SKM-1 treated with dmso at 0.1 percent for 144 hours (cell line): ENCODE data around the gene SNX8.
"Not testable (repeated sequence)": the region's sequence is repeated elsewhere in the genome, so short reads cannot be mapped to it uniquely, and the experiment has no call there.

Experiments
- DNase-seq: peaks from one replicate; lab custom pipeline; 2025; ENCODE audit not compliant: unreplicated experiment; lab: John Stamatoyannopoulos, UW

SNX8 gene

DNA sequence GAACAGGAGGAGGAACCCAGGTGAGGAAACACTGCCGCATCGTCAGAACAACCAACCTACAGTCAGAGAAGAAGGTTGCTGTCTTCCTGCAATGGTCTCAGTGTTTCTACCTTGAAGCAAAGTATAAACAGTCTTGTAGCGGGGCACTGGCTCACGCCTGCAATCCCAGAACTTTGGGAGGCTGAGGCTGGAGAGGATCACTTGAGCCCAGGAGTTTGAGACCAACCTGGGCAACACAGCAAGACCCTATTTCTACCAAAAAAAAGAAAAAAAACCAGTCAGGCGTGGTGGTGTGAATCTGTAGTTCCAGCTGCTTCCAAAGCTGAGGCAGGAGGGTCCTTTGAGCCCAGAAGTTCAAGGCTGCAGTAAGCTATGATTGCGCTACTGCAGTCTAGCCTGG, 23.4 kb downstream of the SNX8 start:
- DNase-seq, result no peak

DNA sequence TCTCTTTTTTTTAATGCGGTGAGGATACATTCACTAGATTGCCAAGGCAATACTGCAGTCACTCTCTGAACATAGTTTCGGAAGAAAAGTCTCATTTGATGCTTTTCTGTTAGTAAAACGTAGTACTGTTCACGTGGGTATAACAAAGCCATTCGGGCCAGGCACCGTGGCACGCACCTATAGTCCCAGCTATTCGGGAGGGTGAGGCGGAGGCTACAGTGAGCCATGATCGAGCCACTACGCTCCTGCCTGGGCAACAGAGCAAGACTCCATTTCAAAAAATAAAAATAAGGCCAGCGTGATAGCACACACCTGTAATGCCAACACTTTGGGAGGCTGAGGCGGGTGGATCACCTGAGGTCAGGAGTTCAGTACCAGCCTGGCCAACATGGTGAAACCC, 24.6 kb downstream of the SNX8 start:
- DNase-seq, result no peak

DNA sequence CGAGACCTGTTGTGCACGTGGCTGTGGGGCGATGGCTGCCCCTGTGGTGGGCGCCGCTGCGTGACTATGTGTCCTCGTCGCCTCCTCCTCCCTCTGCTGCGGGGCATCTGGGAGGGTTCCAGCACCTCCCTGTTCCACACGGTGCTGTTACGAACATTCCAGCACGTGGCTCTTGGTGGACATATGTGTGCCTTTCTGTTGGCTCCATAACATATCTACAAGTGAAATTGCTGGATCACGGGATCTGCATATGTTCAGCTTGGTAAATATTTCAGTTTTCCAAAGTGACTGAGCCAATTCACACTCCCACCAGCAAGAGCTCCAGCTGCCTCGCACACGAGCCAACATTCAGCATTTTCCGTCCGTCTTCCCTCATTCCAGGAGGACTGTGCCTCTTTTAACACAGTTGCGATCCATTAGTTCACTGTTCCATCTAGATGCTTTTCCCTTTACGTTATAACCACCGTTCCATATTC, 25.1 kb downstream of the SNX8 start:
- no peak for DNase-seq

DNA sequence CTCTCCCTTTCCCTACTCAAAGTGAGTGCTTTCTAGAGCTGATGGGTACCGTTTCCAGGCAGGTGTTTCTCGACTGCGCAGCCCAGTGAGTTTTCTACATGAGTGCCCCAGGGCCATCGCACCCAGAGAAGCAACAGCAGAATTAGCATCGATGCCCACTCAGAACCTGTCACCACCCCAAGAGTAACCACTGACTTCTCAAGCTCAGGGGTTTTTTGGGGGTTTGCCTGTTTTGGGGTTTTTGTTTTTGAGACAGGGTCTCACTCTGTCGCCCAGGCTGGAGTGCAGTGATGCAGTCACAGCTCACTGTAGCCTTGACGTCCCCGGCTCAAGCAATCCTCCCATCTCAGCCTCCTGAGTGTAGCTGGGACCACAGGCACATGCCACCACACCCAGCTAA, 25.7 kb downstream of the SNX8 start:
- DNase-seq, result no peak

DNA sequence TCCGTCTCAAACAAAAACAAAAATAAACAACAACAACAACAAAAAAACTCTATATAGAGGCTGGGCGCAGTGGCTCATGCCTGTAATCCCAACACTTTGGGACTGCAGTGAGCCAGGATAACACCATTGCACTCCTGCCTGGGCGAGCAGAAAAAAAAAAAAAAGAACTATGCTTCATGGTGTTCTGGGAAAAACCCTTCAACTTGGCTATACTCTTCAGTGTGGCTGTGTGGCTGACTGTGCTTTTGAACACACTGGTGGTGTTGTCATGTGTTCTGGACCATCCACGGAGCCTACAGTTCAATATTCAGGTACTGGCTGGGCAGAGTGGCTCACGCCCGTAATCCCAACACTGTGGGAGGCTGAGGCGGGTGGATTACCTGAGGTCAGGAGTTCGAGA, 26.5 kb downstream of the SNX8 start:
- no peak for DNase-seq

DNA sequence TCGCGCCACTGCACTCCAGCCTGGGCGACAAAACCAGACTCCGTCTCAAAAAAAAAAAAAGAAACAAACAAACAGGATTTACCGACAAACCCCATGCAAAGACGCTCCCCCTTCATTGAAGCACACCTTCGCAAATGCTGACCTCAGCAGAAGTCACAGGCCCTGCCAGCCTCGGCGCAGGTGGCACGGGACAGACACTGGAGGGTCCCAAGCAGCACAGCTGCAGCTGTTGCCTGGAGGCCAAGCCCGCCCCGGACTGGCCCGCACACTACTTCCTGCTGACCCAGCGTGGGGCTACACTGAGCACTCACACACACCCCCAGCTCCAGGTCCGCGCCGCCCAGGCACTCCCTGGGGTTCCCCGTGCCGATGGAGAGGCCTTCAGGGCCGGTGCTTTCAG, 31.2 kb downstream of the SNX8 start:
- no peak for DNase-seq

DNA sequence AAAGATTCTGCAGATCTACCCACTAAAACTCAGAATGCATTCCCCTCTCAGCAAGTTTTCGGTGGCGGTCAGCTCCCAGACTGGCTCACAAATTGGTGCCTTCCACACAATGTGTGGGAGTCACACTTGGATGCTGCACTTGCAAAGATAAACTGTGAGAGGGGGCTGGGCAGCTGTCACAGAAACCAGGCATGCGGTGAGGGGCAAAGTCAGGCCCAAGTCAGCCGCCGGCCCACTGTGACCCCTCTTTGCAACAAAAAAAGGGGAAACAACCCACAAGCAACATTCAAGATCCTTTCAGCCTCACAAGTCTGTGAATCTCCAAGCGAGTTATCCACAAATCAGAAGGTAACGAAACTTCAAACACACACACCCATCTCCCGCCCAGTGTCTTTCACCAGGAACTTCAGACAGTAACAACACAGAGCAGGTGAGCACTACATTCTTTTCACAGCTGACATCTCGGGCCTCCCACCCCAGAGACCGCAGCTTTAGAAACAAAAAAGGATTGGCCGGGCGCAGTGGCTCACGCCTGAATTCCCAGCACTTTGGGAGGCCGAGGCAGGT, 32.0 kb downstream of the SNX8 start:
- no peak for DNase-seq

DNA sequence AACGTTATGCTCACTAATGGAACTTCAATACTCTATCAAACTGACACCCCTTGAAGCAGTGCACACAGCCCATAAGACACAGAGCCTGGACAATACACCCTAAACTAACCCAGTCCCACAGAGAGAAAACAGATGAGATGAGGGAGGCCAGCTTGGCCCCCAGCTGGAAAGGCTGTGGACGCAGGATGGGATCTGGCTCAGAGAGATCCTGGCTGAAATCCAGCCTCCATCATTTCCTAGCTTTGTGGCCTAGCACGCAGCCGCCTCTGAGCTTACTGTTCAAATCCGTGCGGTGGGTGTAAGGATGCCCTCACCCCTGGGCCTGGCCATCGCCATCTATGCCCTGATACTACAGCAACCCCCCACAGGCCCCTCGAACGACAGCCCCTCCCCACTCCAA, 32.7 kb downstream of the SNX8 start:
- no peak for DNase-seq

DNA sequence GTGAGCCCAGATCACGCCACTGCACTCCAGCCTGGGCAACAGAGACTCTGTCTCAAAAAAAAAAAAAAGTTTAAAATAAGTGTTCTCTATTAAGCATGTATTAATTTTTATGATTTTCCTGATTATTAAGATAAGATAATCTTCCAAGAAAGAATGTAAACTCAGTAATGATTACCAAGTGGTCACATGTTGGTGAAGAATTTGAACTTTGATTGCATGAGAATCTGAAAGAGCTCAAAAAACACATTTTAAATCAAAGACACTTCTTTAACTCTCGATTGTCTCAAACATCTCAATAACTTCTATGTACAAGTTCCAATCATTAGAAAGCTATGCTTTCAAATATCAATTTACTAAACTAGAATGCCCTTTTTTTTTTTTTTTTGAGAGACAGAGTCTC, 33.8 kb downstream of the SNX8 start:
- no peak for DNase-seq

DNA sequence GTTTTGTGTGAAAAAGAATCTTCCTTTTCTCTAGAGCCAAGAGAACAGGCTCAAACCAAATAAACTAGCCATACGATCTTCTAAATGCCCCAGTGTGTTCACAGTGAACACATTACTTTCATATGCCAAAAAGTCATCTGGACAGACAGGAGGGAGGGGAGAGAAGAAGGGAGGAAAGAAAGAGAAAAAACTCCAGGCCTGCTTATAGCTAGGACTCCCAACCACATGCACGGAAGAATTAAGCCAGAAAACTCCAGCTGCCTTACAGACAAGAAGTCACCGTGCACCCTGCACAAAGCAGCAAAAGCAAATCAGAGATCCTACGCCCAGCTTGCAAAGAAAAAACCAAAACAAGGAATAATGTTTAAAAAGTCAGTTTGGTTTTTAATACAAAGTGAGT, 34.3 kb downstream of the SNX8 start:
- no peak for DNase-seq

DNA sequence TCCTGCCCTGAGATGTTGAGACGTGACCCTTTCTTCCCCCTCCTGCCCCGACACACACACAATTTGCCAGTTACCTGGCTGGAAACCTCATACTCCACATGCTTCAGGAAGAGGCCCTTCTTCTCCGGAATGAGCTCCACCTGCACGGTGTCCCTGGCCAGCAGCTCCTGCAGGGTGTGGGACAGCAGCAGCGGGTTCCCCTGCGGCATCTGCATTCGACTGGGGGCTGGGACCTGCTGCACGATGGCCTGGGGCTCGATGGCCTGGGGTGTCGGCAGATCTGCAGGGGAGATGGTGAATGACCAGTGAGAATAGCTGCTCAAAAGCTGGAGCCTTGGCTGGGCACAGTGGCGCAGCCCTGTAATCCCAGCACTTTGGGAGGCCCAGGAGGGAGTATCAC, 36.2 kb downstream of the SNX8 start:
- no peak for DNase-seq

DNA sequence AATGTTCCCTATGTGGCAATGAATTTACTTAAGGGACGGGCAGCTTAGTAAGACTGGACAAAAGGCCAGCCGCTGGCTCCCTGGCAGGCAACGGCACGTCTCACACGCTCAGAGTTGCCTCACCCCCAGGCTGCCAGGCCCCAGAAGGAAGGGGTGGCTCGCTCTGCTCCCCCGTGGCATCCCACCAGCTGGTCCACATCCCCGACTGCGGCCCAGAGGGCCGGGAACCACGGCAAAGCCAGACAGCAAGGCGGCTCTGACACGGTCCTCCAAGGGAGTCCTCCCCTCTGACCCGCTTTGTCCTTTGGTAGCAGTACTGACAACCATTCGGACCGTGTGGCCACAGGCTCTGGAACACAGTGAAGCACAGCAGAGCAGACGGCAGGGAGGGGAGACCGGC, 38.1 kb downstream of the SNX8 start:
- DNase-seq, result no peak

DNA sequence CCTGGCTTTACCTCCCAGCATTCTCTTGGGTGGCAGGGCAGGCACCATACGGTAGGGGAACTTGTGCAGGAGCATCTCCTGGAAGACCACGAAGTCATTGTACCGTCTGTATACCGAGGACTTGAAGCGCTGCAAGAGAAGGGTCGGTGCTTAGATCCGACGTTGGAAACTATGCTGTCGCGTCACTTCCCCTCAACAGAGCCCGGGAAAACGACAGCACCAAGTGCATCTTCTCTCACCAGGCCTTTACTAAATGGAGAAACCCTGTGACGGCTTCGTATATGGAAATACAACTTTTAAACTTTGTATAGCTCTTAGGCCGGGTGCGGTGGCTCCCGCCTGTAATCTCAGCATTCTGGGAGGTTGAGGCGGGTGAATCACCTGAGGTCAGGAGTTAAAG, 39.1 kb downstream of the SNX8 start:
- DNase-seq, result no peak

DNA sequence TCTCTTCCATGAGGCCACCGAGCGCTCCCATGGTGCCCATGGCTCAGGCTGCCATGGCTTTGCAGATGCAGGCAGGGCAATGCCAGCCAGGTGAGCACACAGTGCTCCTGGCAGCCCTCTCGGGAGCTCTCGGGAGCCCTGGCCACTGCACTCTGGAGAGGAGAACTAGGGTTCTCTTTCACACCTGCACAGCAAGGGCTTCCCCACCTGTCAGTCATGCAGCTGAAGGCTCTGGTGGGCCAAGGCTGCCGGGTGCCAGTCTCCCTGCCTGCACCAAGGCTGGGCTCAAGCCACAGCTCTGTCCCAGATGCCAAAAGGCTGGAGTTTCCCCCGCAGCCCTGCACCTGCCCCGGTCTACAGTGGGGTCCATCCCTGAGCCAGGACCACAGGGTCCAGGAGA, 39.6 kb downstream of the SNX8 start:
- DNase-seq, result no peak

DNA sequence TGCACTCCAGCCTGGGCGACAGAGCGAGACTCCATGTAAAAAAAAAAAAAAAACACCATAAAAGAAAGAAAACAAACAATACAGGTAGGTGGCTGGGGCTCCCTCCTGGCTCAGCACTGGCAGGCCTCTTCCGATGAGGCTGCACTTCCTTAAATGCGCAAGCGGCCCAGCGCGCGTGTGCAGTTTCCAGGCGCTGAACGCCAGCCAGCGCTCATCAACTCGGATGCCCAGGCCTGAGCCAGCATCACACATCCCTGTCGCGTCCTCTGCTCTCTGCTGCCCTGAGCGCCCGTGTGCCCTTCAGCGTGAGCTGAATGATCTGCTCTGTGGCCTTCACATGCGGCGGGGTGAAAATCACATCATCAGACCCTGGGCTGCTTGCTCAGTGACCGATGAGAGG, 40.4 kb downstream of the SNX8 start:
- DNase-seq, result no peak

DNA sequence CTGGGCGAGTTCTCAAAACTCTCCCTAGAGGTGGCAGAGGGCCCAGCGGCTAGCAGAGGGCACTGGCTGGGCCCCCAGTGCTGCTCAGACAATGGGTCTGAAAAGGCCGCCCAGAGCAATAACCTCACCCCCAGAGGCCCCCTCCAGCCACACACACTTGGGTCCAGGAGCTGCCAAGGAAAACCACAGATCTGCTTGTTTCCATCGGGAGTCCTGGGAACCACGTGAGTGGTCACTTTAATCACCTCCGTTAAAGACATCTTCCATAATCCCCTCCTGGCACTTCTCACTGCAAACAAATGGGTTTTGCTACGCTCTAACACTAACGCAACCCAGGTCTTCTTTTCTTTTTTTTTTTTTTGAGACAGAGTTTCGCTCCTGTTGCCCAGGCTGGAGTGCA, 42.2 kb downstream of the SNX8 start:
- no peak for DNase-seq

DNA sequence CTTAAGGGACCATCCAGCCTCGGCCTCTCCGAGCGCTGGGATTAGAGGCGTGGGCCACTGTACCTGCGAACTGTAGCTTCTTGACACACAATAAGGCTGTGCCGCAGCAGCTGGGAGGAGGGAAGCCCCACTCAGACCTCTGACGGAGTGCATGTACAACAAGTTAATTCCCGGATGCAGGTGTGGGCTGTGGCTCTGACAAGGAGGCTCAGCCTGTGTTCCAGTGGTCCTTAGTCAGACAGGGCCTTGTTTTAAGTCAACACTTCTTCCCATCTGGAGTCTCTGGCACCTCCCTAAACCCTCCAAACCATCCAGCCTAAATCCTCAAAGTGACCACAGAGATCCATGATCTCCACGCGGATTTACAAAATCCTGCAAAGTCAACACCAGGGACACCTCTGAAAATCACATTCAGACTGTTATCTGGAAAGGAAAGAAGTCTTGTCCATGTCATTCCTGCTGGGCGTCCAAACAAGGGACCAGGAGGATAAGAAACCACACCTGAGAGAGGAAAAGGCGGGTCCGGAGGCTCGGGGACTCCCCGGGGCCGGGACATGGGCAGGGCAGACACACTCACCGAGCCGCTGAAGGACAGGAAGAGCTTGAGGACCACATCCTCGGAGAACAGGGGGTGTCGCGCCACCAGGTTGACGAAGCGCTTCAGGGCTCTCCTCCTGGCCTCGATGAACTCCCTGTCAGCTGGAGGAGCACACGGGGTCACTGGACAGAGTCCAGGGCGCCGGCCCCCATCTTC, 42.8 kb downstream of the SNX8 start:
- DNase-seq, result no peak

DNA sequence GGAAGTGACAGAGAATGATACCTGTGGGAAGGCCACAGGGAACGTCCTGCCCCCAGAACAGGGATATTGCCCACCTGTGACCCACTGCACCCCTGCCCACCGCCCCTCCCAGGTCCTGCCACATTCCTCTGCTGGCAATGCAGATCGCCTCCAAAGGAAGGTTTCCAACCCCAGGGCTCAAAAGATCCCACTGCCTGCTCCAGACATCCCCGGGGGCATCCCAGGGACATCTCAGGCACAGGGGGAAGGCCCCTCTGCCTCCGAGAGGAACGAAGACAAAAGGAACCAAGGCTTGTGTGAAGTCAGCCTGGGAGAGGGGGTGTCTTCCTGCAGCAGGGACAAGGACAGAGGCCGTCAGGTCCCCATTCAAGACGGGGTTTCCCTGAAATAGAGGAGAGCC, 43.7 kb downstream of the SNX8 start:
- DNase-seq, result no peak

DNA sequence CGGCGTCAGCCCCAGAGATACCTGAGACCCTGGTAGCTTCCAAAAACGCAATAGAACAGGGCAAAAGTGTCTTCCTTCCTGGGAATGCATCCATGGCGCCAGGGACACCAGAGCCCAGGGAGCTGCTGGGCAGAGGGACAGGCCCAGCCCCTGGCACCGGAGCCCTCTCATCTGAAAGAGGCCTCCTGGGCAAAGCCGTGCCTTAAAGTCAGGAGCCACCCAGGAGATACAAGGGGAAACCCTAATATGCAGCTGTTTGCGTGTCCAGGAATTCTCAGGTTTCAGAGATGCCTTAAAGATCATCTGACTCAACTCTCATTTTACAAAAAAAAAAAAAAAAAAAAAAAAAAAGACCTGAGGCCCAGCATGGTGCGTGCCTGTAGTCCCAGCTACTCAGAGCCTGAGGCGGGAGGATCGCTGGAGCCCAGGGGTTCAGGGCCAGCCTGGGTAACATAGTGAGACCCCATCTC, 44.2 kb downstream of the SNX8 start:
- DNase-seq, result no peak

DNA sequence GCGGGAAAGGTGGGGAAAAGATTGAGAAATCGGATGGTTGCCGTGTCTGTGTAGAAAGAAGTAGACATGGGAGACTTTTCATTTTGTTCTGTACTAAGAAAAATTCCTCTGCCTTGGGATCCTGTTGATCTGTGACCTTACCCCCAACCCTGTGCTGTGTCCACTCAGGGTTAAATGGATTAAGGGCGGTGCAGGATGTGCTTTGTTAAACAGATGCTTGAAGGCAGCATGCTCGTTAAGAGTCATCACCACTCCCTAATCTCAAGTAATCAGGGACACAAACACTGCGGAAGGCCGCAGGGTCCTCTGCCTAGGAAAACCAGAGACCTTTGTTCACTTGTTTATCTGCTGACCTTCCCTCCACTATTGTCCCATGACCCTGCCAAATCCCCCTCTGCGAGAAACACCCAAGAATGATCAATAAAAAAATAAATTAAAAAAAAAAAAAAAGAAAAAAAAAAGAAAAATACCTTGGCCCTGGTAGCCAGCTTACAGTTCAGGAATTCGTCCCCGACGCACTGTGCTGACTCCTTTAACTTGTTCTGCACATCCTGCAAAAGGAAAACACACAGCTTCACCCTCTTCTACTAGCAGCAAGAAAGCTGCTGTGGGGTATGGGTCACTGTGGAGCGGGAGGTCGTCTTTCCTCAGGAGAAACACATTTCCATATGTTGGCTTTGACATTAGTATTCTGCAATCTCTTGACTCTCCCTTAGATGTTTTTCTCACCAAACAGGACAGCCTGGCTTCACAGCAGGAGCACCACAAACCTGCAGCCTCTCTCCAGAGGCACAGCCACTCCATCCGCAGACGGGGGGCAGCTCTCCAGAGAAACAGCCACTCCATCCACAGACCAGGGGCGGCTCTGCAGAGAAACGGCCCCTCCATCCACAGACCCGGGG, 44.9 kb downstream of the SNX8 start:
- not testable (repeated sequence) for DNase-seq

DNA sequence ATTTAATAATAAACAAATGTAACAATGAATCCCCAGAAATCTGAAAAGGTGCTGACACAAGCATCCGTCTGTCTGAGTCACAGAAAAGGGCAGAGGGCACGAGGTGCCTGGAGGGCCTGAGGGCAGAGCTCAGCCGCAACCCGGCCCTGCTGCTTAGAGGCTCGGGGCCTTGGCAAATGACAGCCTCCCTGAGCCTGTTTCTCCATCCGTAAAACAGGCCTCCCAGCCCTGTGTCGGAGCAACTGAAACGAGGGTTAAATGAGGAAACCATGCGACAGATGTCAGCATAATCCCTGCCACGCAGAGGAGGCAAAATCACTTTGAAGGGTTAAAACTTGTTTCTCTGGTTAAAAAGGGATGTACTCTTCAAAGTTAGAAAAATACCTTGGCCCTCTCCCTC, 47.3 kb downstream of the SNX8 start:
- no peak for DNase-seq

DNA sequence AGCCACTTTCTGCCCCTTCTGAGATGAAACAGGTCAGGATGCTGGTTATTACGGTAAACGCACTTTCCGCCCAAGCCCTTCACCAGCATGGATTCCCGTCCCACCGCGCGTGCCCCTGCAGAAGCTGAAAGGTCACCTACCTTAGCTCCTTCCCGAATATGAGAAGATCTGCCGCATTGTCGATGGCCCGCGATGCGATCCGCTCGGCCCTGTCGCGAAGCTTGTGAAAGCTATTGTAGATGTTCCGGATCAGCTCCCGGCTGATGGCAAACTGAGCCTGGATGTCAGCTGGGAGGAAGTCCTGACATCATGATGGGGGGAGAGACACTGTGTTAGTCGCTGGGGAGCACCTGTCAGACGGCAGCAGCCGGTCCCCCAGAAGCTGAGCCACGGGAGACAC, 50.1 kb downstream of the SNX8 start:
- DNase-seq, result no peak
